HepG2 (cell line): ENCODE results near the gene RRBP1. TPM values are rescaled to one million over a fixed set of nuclear protein-coding genes. Genes with fewer than 3 reads are reported as not detected.
A peak's percentile ranks its signal among the peaks of the same experiment; 100 is the strongest.

Experiments used
- ARID2 ChIP-seq: sonication (generic); formaldehyde crosslinking; IDR thresholded peaks from 2 replicates; pipeline ENCODE4 v1.8.1; 2022; ENCODE audit warnings: mild to moderate bottlenecking, missing genetic modification reagents, borderline replicate concordance
- CEBPB ChIP-seq: IDR thresholded peaks from 2 replicates; pipeline ENCODE4 v1.6.1; 2011; ENCODE audit warnings: low read depth, low read length, improper control_type of control experiment, borderline replicate concordance
- FIP1L1 ChIP-seq: fragments of 200-400 bp; formaldehyde crosslinking; IDR thresholded peaks from 2 replicates; pipeline ENCODE4 v1.6.1; 2018; ENCODE audit warnings: low read depth, mild to moderate bottlenecking, low read length, moderate library complexity, borderline replicate concordance; ENCODE audit not compliant: insufficient read depth
- FOXO4 ChIP-seq: sonication (generic); formaldehyde crosslinking; conservative IDR thresholded peaks from 2 replicates; pipeline ENCODE4 v1.8.1; 2023; ENCODE audit warnings: missing genetic modification reagents
- HOXA3 ChIP-seq: sonication (generic); formaldehyde crosslinking; IDR thresholded peaks from 2 replicates; pipeline ENCODE4 v1.5.0; 2020; ENCODE audit warnings: missing genetic modification reagents
- KLF16 ChIP-seq, 2 experiments: sonication (generic) in 1 of 2; formaldehyde crosslinking in 1 of 2; IDR thresholded peaks; 2 replicates each; pipeline versions ENCODE4 v1.6.1 to v1.8.0; 2016 to 2023; ENCODE audit warnings: missing genetic modification reagents in 2 of 2, missing compliant biosample characterization in 1 of 2
- NFRKB ChIP-seq: fragments of 450-650 bp; IDR thresholded peaks from 2 replicates; pipeline ENCODE4 v1.6.1; 2017
- POLR2AphosphoS2 ChIP-seq: IDR thresholded peaks from 2 replicates; pipeline ENCODE4 v1.6.1; 2011; ENCODE audit warnings: low read depth, low read length, improper control_type of control experiment
- RBM22 ChIP-seq: fragments of 200-400 bp; formaldehyde crosslinking; optimal IDR thresholded peaks from 2 replicates; pipeline ENCODE3; 2017; ENCODE audit warnings: mild to moderate bottlenecking, low read length, moderate library complexity
- SIX1 ChIP-seq: sonication (generic); formaldehyde crosslinking; IDR thresholded peaks from 2 replicates; pipeline ENCODE4 v1.4.0; 2020; ENCODE audit warnings: missing genetic modification reagents, borderline replicate concordance
- ZBTB10 ChIP-seq: sonication (generic); formaldehyde crosslinking; IDR thresholded peaks from 2 replicates; pipeline ENCODE4 v1.4.0; 2020; ENCODE audit warnings: missing genetic modification reagents, borderline replicate concordance
- ZNF282 ChIP-seq: fragments of 450-650 bp; IDR thresholded peaks from 2 replicates; pipeline ENCODE4 v1.6.1; 2018; ENCODE audit not compliant: partially characterized antibody
- ZNF468 ChIP-seq: sonication (generic); formaldehyde crosslinking; IDR thresholded peaks from 2 replicates; pipeline ENCODE4 v1.8.0; 2022; ENCODE audit warnings: mild to moderate bottlenecking, moderate library complexity, missing genetic modification reagents
- ZNF543 ChIP-seq: sonication (generic); formaldehyde crosslinking; IDR thresholded peaks from 2 replicates; pipeline ENCODE4 v1.4.0; 2020; ENCODE audit warnings: mild to moderate bottlenecking, missing genetic modification reagents
- ZNF780A ChIP-seq: sonication (generic); formaldehyde crosslinking; IDR thresholded peaks from 2 replicates; pipeline ENCODE4 v1.8.0; 2022; ENCODE audit warnings: mild to moderate bottlenecking, missing genetic modification reagents, moderate library complexity
- polyA plus RNA-seq, 8 experiments: library from polyadenylated mRNA; depleted of rRNA in 3 of 8; stranded (reverse) in 7 of 8; unstranded in 1 of 8; fragments of >200 nt; fragmentation: Illumina TruSeq in 4 of 8; extraction: Trizol in 4 of 8; gene quantifications; 2 replicates each; pipeline versions ENCODE4 v1.2.1 to v1.2.3, GENCODE V29; 2011 to 2016; ENCODE audit warnings: low read depth in 4 of 8, missing spikeins in 1 of 8, mixed read lengths in 1 of 8; ENCODE audit not compliant: insufficient read depth in 1 of 8
- total RNA-seq, 5 experiments: library from RNA; depleted of rRNA; stranded (reverse); fragments of >200 nt; fragmentation: Illumina TruSeq; extraction: Trizol; gene quantifications; 2 replicates each; pipeline ENCODE4 v1.2.3, GENCODE V29; 2016; ENCODE audit warnings: low read depth in 1 of 5
- TF ChIP-seq, protein P1 (sequence below): sonication (generic); formaldehyde crosslinking; IDR thresholded peaks from 2 replicates; pipeline ENCODE4 v1.4.0; 2020; ENCODE audit warnings: missing genetic modification reagents, borderline replicate concordance
- TF ChIP-seq, protein P2 (sequence below): sonication (generic); formaldehyde crosslinking; IDR thresholded peaks from 2 replicates; pipeline ENCODE4 v1.4.0; 2020; ENCODE audit warnings: missing genetic modification reagents

Gene RRBP1
- total and polyA plus RNA-seq, 2 of the 13 experiments (the other 11 are each of a cell fraction or from before 2014, with no cell fraction given), result 150 to 222 TPM

DNA sequence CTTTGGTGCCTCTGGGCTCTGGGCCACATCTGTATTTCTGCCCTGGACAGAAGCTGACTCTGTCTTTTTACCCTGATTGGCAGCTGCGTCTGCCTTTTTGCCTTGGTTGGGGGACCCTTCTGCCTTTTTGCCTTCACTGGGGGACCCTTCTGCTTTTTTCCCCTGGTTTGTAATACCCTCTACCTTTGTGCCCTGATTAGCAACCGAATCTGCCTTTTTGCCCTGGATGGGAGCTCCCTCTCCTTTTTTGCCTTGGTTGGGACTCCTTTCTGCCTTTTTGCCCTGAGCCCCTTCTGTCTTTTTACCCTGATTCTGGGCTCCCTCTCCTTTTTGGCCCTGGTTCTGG lies 23.4 kb downstream of the RRBP1 start (continued):
- TF ChIP-seq, protein P1, sequence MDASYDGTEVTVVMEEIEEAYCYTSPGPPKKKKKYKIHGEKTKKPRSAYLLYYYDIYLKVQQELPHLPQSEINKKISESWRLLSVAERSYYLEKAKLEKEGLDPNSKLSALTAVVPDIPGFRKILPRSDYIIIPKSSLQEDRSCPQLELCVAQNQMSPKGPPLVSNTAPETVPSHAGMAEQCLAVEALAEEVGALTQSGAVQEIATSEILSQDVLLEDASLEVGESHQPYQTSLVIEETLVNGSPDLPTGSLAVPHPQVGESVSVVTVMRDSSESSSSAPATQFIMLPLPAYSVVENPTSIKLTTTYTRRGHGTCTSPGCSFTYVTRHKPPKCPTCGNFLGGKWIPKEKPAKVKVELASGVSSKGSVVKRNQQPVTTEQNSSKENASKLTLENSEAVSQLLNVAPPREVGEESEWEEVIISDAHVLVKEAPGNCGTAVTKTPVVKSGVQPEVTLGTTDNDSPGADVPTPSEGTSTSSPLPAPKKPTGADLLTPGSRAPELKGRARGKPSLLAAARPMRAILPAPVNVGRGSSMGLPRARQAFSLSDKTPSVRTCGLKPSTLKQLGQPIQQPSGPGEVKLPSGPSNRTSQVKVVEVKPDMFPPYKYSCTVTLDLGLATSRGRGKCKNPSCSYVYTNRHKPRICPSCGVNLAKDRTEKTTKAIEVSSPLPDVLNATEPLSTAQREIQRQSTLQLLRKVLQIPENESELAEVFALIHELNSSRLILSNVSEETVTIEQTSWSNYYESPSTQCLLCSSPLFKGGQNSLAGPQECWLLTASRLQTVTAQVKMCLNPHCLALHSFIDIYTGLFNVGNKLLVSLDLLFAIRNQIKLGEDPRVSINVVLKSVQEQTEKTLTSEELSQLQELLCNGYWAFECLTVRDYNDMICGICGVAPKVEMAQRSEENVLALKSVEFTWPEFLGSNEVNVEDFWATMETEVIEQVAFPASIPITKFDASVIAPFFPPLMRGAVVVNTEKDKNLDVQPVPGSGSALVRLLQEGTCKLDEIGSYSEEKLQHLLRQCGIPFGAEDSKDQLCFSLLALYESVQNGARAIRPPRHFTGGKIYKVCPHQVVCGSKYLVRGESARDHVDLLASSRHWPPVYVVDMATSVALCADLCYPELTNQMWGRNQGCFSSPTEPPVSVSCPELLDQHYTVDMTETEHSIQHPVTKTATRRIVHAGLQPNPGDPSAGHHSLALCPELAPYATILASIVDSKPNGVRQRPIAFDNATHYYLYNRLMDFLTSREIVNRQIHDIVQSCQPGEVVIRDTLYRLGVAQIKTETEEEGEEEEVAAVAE, result no peak
- no peak for TF ChIP-seq FIP1L1
- TF ChIP-seq ZNF780A (CRISPR knock-in tag), result no peak
- no peak for TF ChIP-seq ZNF543
- TF ChIP-seq FOXO4, result no peak
- TF ChIP-seq POLR2AphosphoS2, result 0 out of 2 replicates have a peak, but pooled peaks have one; percentile 39
- TF ChIP-seq RBM22, result peak; percentile 92
- no peak for TF ChIP-seq SIX1 (CRISPR knock-in tag)
- TF ChIP-seq HOXA3 (CRISPR knock-in tag), result no peak
- TF ChIP-seq ARID2 (CRISPR knock-in tag), result no peak
- no peak for TF ChIP-seq ZNF468 (CRISPR knock-in tag)
- no peak for TF ChIP-seq CEBPB
- TF ChIP-seq KLF16 (CRISPR knock-in tag; IDR thresholded peaks at IDR 0.05), result no peak
- TF ChIP-seq ZNF282, result no peak
- no peak for TF ChIP-seq NFRKB
- TF ChIP-seq, protein P2, sequence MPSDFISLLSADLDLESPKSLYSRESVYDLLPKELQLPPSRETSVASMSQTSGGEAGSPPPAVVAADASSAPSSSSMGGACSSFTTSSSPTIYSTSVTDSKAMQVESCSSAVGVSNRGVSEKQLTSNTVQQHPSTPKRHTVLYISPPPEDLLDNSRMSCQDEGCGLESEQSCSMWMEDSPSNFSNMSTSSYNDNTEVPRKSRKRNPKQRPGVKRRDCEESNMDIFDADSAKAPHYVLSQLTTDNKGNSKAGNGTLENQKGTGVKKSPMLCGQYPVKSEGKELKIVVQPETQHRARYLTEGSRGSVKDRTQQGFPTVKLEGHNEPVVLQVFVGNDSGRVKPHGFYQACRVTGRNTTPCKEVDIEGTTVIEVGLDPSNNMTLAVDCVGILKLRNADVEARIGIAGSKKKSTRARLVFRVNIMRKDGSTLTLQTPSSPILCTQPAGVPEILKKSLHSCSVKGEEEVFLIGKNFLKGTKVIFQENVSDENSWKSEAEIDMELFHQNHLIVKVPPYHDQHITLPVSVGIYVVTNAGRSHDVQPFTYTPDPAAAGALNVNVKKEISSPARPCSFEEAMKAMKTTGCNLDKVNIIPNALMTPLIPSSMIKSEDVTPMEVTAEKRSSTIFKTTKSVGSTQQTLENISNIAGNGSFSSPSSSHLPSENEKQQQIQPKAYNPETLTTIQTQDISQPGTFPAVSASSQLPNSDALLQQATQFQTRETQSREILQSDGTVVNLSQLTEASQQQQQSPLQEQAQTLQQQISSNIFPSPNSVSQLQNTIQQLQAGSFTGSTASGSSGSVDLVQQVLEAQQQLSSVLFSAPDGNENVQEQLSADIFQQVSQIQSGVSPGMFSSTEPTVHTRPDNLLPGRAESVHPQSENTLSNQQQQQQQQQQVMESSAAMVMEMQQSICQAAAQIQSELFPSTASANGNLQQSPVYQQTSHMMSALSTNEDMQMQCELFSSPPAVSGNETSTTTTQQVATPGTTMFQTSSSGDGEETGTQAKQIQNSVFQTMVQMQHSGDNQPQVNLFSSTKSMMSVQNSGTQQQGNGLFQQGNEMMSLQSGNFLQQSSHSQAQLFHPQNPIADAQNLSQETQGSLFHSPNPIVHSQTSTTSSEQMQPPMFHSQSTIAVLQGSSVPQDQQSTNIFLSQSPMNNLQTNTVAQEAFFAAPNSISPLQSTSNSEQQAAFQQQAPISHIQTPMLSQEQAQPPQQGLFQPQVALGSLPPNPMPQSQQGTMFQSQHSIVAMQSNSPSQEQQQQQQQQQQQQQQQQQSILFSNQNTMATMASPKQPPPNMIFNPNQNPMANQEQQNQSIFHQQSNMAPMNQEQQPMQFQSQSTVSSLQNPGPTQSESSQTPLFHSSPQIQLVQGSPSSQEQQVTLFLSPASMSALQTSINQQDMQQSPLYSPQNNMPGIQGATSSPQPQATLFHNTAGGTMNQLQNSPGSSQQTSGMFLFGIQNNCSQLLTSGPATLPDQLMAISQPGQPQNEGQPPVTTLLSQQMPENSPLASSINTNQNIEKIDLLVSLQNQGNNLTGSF (CRISPR knock-in tag), result no peak
- no peak for TF ChIP-seq ZBTB10 (CRISPR knock-in tag)
